ENCODE measurements around the gene NOSIP.
"Not testable (repeated sequence)": the region's sequence is repeated elsewhere in the genome, so short reads cannot be mapped to it uniquely, and the experiment has no call there.

The NOSIP gene, protein sequence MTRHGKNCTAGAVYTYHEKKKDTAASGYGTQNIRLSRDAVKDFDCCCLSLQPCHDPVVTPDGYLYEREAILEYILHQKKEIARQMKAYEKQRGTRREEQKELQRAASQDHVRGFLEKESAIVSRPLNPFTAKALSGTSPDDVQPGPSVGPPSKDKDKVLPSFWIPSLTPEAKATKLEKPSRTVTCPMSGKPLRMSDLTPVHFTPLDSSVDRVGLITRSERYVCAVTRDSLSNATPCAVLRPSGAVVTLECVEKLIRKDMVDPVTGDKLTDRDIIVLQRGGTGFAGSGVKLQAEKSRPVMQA

DNA sequence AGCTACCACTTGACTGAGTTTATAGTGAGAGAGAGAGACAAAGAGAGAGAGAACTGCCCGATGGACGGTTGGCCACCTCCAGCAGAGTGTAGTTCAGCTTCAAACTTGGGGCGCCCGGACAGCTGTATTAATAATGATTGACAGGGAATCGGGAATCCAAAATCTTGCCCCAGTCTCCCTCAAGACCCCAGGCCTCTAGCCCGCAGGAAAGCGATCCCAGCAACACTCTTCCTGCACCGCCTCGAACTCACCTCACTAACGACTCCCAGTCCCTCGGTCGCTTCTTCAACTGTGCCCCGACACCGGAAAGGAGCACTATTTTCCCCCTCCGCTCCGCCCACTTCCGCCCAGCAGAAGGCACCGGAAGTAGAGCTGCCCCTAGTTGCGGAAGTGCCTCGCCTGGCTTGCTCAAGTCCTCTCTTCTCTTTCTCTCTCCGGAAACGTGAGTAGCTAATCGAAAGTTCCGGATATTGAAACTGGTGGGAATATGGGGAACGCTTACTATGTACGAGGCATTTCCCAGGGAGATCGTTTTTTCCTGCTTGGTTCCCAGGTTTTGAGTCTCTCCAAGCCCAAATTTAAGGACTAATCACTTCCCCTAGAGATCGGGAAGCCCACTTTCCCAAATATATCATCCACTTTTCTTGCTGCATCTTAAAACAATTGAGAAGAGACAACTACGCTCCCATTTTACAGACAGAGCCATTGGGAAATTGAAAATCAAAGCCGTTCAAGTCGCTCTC is at the start of gene NOSIP:
Gene NOSIP (minus strand): TSS at position 293 of the 743 bp plus-strand sequence. CDS start 19,865 bp downstream, outside the sequence.
- peak; percentile 98 for DNase-seq (ENCODE audit: low spot score)

DNA sequence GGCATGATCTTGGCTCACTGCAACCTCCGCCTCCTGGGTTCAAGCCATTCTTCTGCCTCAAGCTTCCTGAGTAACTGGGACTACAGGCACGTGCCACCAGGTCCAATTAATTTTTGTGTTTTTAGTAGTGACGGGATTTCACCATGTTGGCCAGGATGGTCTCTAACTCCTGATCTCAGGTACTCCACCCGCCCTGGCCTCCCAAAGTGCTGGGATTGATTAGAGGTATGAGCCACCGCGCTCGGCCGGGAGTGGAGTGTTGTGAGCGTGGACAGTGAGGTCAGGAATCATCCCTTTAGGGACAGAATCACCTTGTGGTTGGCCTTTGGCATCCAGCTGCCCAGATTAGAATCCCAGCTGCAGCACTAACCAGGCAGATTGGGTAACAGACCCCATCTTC is 49.3 kb upstream of the NOSIP start:
- DNase-seq (ENCODE audit: low spot score): no peak

DNA sequence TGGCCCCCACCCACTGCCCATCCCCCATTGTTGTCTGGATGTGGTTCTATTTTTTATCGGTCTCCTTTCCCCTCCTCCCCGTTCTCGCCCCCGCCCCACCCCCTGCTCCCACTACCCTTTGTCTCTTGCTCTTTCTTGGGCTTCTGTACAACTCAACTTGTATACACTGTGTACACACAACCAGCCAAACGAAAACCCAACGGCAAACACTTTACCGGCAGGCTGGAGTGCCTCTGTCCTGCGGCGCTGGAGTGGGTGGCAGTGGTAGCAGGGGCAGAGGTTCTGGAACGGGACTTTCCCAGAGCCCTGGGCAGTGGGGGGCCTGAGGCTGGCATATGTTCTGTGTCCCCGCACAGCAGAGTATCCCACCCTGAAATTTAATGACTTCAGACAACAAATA is 45.9 kb upstream of the NOSIP start:
- no peak for DNase-seq (ENCODE audit: low spot score)

DNA sequence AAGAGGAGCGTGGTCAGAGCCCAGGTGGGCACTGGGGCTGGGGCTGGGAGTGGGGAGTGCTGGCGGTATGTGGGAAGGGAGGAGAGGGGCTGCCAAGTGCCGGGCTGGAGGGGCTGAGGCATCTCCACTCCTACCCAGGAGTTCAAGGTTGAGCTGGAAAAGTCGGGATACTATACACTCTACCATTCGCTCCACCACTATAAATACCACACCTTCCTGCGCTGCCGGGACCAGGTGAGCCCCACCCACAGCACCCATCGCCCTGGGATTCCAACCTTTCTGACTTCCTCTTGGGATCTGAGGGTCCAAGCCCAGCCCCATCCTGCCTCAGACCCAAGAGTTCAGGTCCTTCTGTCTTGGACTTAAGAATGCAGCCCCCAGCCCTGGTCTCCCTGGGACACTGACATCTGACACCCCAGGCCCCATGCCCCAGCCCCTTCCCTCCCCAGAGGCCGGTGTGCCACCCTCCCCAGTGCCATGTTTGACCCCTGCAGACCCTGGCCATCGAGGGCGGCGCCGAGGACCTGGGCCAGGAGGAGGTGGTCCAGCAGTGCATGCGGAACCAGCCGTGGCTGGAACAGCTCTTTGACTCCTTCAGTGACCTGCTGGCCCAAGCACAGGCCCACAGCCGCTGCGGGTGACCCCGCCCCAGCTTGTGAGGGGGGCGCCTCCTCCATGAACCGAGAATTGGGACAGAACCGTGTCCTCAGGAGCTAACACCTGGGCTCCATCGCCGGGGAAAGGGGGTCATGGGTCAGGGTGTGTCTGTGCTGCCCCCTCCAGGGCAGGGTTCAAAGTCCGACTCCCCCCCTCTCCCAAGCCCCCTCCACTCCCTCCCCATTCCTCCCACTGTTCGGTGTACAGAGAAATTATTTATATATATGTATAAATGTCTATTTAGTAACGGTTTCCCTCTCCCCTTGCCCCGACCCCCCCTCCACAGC is 44.9 kb upstream of the NOSIP start:
- DNase-seq (ENCODE audit: low spot score): no peak

DNA sequence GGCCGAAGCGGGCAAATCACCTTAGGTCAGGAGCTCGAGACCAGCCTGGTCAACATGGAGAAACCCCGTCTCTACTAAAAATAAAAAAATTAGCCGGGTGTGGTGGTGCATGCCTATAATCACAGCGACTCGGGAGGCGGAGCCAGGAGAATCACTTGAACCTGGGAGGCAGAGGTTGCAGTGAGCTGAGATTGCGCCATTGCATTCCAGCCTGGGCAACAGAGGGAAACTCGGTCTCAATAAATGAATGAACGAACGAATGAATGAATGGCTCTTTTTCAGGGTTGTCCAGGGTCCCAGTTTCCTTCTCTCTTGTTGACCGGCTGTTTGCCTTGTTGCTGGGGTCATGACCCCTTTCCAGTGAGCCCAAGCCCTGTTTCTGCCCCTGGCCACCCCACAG is 37.5 kb upstream of the NOSIP start:
- not testable (repeated sequence) for DNase-seq (ENCODE audit: low spot score)

DNA sequence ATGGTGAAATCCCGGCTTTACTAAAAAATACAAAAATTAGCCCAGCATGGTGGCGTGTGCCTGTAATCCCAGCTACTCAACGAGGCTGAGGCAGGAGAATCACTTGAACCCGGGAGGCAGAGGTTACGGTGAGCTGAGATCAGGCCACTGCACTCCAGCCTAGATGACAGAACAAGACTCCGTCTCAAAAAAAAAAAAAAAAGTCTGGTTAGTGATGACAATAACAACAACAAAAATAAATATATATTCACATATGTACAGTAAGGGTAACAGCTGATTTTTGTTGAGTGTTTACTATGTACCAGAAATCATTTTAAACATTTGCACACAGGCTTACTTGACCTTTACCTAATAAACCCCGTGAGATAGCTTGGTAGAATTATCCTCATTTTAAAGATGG is 36.6 kb upstream of the NOSIP start:
- no peak for DNase-seq (ENCODE audit: low spot score)

DNA sequence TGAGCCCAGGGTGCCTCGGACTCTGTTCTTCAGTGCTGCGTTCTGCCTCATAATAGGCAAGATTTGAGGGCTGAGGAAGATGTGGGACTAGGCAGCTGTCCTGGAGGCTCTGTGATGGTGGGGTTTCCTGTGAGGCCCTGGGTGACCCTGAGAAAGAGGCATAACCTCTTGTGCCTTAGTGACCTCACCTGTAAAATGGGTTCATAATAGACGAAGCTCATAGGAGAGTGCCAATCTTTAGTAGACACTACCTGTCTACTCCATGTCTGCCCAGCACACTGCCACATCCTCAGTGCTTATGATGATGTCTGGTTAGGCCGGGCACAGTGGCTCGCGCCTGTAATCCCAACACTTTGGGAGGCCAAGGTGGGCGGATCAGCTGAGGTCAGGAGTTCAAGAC is 36.2 kb upstream of the NOSIP start:
- no peak for DNase-seq (ENCODE audit: low spot score)

DNA sequence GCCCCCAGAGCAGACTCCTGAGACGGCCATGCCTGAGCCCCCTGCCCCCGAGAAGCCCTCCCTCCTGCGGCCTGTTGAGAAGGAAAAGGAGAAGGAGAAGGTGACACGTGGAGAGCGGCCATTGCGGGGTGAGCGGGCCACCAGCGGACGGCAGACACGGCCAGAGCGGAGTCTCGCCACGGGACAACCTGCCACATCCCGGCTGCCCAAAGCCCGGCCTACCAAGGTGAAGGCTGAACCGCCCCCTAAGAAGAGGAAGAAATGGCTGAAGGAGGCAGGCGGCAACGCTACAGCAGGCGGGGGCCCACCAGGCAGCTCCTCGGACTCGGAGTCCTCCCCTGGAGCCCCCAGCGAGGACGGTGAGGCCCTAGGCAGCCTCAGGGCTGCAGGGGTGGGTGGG is 35.5 kb upstream of the NOSIP start:
- no peak for DNase-seq (ENCODE audit: low spot score)

DNA sequence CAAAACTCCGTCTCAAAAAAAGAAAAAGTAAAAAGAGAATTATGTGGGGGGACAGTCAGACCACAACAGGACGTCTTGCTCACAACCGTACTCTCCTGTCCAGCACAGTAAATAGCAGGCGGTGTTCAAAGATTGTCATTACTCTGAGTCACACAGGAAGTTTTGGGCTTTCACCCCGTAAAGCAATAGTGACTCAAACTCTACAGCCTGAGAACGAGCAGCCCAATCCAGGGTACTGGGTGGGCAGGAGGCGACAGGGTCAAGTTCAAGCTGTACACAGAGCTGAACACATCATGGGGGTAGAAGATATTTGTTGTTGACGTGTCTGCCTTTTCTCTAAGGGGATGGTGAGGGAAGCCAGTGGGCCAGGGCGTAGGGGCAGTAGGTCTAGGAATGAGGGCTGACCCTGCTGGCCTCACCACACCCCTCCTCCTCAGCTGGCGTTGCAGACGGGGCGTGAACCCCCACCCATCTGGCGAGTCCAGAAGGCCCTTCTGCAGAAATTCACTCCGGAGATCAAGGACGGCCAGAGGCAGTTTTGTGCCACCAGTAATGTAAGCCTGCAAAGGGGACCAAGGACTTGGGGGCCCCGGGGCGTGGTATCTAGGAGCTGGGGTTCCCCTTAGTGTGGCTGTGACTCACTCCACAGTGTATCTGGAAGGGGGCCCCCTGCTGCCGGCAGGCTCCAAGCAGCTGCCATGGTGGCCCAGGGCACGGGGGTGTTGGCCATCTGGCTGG is 33.9 kb upstream of the NOSIP start:
- DNase-seq (ENCODE audit: low spot score): peak; percentile 56

DNA sequence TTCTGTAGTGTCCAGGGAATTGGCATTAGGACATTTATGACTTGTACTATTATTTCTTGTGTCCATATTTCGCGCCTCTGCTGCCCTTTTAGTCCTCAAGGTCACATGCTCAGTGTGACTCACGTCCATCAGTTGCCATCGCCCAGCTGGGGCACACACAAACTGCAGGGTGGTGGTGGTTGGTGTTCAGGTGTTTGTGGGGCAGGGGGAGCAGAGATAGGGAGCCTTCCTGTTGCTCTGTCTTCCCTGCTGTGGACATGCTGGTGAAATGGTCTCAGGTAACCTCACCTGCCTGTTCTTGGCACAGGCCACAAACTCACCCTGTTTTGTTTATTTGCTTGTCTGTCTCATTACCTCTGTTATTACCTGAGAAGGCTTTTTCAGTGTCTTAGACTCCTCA is 33.0 kb upstream of the NOSIP start:
- DNase-seq (ENCODE audit: low spot score): no peak

DNA sequence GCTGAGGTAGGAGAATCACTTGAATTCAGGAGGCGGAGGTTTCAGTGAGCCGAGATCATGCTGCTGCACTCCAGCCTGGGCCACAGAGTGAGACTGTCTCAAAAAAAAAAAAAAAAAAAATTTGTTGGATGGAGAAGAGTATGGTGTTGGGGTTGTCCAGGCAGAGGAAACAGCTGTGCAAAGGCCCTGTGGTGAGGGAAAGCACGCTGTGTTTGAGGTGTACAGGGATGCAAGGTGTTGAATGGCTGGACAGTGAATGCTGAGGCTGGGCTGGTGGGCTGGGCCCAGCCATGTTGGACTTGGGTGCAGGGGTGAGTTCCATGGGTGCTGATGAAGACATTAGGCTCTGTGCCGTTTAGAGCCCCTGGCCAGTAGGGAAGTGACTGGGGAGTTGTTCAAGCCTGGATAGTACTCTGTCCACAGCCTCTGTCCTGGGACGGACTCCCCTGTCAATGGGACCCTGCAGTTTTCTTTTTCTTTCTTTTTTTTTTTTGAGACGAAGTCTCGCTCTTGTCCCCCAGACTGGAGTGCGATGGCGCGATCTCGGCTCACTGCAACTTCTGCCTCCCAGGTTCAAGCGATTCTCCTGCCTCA is 29.2 kb upstream of the NOSIP start:
- no peak for DNase-seq (ENCODE audit: low spot score)

DNA sequence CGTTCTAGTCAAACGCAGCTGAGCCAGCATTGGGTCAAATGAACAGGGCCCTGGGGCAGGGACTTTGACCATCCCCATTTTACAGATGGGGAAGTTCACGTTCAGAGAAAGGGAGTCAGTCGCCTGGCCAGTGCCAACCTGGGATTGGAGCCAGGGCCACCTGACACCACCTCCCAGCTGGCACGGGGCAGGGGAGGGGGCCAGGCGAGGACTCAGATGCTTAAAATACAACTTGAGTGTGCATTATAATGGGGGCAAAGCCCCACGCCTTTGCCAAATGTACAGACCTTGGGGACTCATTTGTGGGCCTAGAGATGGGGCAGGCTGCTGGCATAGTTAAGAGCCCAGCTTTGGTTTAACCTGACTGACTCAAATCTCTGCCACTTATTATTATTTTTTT is 25.2 kb upstream of the NOSIP start:
- no peak for DNase-seq (ENCODE audit: low spot score)

DNA sequence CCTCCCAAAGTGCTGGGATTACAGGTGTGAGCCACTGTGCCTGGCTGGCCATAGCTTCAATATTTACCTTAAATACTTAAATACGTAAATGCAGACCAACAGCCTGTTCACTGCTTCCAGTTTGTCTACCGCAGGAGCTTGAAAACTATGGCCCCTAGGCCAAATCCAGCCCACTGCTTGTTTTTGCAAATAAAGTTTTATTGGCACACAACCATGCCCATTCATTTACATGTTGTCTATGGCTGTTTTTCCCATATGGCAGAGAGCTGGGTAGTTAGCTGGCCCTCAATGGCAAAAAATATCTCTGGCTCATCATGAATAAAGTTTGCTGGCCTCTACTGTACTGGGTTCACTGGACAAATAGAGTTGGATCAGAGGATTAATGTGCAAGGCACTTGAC is 22.4 kb upstream of the NOSIP start:
- DNase-seq (ENCODE audit: low spot score): no peak

DNA sequence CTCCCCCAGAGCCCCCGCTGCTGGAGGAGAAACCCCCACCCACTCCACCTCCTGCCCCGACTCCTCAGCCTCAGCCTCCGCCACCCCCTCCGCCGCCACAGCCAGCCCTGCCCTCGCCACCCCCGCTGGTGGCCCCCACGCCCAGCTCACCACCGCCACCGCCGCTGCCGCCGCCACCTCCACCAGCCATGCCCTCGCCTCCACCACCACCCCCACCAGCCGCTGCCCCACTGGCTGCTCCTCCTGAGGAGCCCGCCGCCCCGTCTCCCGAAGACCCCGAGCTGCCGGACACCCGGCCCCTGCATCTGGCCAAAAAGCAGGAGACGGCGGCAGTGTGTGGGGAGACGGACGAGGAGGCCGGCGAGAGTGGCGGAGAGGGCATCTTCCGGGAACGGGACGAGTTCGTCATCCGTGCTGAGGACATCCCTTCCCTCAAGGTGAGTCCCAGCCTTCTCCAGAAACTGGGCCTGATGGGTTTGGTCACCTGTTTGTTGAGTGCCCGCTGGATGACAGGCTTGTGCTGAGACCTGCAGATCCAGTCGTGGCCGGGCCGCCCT is 21.2 kb upstream of the NOSIP start:
- no peak for DNase-seq (ENCODE audit: low spot score)

DNA sequence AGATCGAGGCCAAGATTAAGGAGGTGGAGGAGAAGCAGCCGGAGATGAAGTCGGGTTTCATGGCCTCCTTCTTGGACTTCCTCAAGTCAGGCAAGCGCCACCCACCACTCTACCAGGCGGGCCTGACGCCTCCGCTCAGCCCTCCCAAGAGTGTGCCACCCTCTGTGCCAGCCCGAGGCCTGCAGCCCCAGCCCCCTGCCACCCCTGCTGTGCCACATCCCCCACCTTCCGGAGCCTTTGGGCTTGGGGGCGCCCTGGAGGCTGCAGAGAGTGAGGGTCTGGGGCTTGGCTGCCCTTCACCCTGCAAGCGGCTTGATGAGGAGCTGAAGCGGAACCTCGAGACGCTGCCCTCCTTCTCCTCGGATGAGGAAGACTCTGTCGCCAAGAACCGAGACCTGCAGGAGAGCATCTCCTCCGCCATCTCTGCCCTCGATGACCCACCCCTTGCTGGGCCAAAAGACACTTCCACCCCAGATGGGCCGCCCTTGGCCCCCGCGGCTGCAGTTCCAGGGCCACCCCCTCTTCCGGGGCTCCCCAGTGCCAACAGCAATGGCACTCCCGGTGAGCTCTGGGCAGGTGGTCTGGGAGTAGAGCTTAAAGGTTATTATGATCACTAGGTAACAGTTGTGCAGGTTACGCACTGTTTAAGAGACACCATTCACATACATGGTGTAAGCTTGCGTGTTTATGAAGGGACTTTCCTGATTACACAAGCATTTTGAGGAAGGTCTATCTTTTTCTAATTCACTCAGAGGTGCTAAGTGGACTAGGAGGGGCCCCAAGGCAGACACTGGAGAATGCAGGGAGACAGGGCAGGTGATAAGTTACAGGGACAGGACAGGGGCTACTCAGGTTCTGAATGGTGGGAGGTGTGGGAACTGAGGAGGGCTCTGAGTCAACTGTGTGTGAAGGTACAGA is 19.3 kb upstream of the NOSIP start:
- no peak for DNase-seq (ENCODE audit: low spot score)

DNA sequence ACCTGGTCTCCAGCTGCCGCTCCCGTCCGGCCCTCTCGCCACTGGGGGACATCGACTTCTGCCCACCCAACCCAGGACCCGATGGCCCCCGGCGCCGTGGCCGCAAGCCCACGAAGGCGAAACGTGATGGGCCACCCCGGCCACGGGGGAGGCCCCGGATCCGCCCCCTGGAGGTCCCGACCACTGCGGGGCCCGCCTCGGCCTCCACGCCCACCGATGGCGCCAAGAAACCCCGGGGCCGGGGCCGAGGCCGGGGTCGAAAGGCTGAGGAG is 17.3 kb upstream of the NOSIP start:
- DNase-seq (ENCODE audit: low spot score): no peak

DNA sequence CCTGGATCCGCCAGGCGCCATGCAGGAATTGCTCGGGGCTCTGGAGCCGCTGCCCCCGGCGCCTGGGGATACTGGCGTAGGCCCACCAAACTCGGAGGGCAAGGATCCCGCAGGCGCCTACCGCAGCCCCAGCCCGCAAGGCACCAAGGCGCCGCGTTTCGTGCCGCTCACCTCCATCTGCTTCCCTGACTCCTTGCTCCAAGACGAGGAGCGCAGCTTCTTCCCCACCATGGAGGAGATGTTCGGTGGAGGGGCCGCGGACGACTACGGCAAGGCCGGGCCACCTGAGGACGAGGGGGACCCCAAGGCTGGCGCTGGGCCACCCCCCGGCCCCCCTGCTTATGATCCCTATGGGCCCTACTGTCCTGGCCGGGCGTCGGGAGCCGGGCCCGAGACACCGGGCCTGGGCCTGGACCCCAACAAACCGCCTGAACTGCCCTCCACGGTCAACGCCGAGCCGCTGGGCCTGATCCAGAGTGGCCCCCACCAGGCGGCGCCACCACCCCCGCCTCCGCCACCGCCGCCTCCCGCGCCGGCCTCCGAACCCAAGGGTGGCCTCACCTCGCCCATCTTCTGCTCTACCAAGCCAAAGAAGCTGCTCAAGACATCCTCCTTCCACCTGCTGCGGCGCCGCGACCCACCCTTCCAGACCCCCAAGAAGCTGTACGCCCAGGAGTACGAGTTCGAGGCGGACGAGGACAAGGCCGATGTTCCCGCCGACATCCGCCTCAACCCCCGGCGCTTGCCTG is 16.8 kb upstream of the NOSIP start:
- DNase-seq (ENCODE audit: low spot score): no peak

DNA sequence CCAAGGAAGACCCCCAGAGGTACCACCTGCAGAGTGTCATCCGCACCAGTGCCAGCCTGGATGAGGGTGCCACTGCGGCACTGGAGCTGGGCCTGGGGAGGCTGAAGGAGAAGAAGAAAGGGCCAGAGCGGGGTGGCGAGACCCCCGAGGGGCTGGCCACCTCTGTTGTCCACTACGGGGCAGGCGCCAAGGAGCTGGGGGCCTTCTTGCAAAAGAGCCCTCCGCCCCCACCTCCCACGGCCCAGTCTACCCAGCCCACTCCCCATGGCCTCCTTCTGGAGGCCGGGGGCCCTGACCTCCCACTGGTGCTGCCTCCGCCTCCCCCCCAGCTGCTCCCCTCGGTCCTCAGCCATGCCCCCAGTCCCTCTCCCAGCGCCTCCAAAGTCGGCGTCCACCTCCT is 16.1 kb upstream of the NOSIP start:
- DNase-seq (ENCODE audit: low spot score): no peak

DNA sequence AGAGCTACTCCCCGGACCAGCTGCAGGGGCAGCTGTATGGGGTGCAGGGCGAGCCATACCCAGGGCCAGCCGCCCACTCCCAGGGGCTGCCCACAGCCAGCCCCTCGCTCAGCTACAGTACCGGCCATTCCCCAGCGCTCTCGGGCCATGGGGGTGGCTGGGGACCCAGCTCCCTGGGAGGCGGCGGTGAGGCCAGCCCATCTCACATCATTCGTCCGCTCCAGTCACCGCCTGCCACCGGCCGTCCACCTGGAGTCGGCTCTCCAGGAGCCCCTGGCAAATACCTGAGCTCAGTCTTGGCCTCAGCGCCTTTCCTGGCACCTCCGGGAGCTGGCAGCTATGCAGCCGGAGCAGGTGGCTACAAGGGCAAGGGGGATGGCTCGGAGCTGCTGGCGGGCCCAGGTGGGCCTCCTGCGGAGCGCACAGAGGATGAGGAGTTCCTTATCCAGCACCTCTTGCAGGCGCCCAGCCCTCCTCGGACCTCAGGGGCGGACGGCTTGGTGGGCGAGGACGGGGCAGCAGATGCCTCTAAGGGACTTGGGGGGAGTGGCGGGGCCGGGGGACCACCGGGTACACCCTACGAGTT is 15.6 kb upstream of the NOSIP start:
- DNase-seq (ENCODE audit: low spot score): no peak
